K562 (cell line): ENCODE results near the gene TMEM225B. TPM values are rescaled to one million over a fixed set of nuclear protein-coding genes. Genes with fewer than 3 reads are reported as not detected.

ENCODE experiments used
- BHLHE40 ChIP-seq: IDR thresholded peaks from 2 replicates; pipeline ENCODE4 v1.6.1; 2011; ENCODE audit warnings: low read length, improper control_type of control experiment
- CHD2 ChIP-seq: IDR thresholded peaks from 2 replicates; pipeline ENCODE4 v1.6.1; 2011; ENCODE audit warnings: low read depth, low read length
- EP300 ChIP-seq: IDR thresholded peaks from 2 replicates; pipeline ENCODE4 v1.6.1; 2012; ENCODE audit warnings: low read length, improper control_type of control experiment
- HNRNPLL ChIP-seq: fragments of 200-400 bp; formaldehyde crosslinking; IDR thresholded peaks from 2 replicates; pipeline ENCODE4 v1.6.1; 2017; ENCODE audit warnings: low read length, low read depth, mild to moderate bottlenecking; ENCODE audit not compliant: poor library complexity, severe bottlenecking
- KLF16 ChIP-seq: IDR thresholded peaks from 2 replicates; pipeline ENCODE4 v1.6.1; 2016; ENCODE audit warnings: antibody characterized with exemption
- MBD2 ChIP-seq: sonication (generic); IDR thresholded peaks from 2 replicates; pipeline ENCODE4 v1.6.1; 2016; ENCODE audit warnings: low read depth, borderline replicate concordance
- MIER1 ChIP-seq: fragments of 450-650 bp; IDR thresholded peaks from 2 replicates; pipeline ENCODE4 v1.6.1; 2016; ENCODE audit warnings: antibody characterized with exemption, mild to moderate bottlenecking, low read depth
- SIN3A ChIP-seq, 2 experiments: fragments of 150-350 bp in 1 of 2; IDR thresholded peaks; 2 replicates each; pipeline ENCODE4 v1.6.1; 2011 to 2016; ENCODE audit warnings: borderline replicate concordance in 2 of 2, low read depth in 2 of 2, low read length in 2 of 2, mild to moderate bottlenecking in 2 of 2, moderate library complexity in 2 of 2; ENCODE audit not compliant: control insufficient read depth in 1 of 2
- polyA plus RNA-seq, 8 experiments: library from polyadenylated mRNA; depleted of rRNA in 4 of 8; stranded (reverse) in 5 of 8; unstranded in 3 of 8; fragments of >200 nt; fragmentation: Nextera tagmentation in 2 of 8; fragmentation: Illumina TruSeq in 1 of 8; extraction: Ambion mirVana in 2 of 8; extraction: Trizol in 1 of 8; gene quantifications; 2 replicates each; pipeline versions ENCODE4 v1.2.1 to v1.2.3, GENCODE V29; 2011 to 2014; ENCODE audit warnings: inconsistent platforms in 1 of 8, missing spikeins in 1 of 8
- total RNA-seq, 7 experiments: library from RNA; depleted of rRNA in 6 of 7; stranded (reverse); fragments of >200 nt in 6 of 7; fragmentation: Illumina TruSeq in 2 of 7; extraction: Trizol in 2 of 7; gene quantifications; 2 replicates each; pipeline versions ENCODE4 v1.2.1 to v1.2.3, GENCODE V29; 2011 to 2021; ENCODE audit warnings: low replicate concordance in 1 of 7
- TF ChIP-seq, protein P1 (sequence below): fragments of 250-450 bp; sonication (Bioruptor Pico); IDR thresholded peaks from 2 replicates; pipeline ENCODE4 v1.8.0; 2022; ENCODE audit warnings: moderate library complexity, mild to moderate bottlenecking, inconsistent platforms
- TF ChIP-seq, protein P2 (sequence below): fragments of 250-450 bp; sonication (Bioruptor Pico); IDR thresholded peaks from 2 replicates; pipeline ENCODE4 v1.4.0; 2020; ENCODE audit warnings: mild to moderate bottlenecking, moderate library complexity
- TF ChIP-seq, protein P3 (sequence below): fragments of 450-650 bp; IDR thresholded peaks from 2 replicates; pipeline ENCODE4 v1.6.1; 2016
- TF ChIP-seq, protein P4 (sequence below): sonication (generic); formaldehyde crosslinking; IDR thresholded peaks from 2 replicates; pipeline ENCODE4 v1.8.1; 2023; ENCODE audit warnings: mild to moderate bottlenecking, missing genetic modification reagents
- TF ChIP-seq, protein P5 (sequence below): fragments of 250-450 bp; sonication (Bioruptor Pico); IDR thresholded peaks from 2 replicates; pipeline ENCODE4 v1.5.0; 2021; ENCODE audit warnings: mild to moderate bottlenecking, moderate library complexity
- TF ChIP-seq, protein P6 (sequence below): fragments of 450-650 bp; formaldehyde crosslinking; IDR thresholded peaks from 2 replicates; pipeline ENCODE4 v1.4.0; 2020; ENCODE audit warnings: mild to moderate bottlenecking

Gene TMEM225B
- total and polyA plus RNA-seq, 9 of the 15 experiments (the other 6 are each of a cell fraction or from before 2014, with no cell fraction given): 0.08 to 0.73 (median 0.56) TPM

DNA sequence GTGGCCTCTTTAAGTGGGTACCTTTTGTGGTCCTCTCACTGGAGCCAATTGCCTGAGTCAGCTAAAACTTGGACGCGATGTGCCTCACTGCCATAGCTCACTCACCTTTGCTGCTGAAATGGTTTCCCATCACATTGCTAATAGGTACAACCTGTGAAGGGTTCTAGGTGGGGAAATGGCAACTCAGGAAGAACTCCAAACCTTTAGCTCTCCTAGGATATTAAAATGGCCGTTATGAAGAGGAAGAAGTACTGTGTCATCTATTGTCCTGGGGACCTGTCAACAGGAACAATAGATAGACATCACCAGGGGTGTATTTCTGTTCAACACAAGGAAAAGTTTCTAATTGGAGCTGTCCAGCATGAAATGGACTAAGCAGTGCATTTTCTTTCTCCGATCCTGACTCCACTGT lies 40.9 kb upstream of the TMEM225B start (continued):
- TF ChIP-seq, protein P1, sequence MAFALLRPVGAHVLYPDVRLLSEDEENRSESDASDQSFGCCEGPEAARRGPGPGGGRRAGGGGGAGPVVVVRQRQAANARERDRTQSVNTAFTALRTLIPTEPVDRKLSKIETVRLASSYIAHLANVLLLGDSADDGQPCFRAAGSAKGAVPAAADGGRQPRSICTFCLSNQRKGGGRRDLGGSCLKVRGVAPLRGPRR (CRISPR knock-in tag): no peak
- TF ChIP-seq, protein P2, sequence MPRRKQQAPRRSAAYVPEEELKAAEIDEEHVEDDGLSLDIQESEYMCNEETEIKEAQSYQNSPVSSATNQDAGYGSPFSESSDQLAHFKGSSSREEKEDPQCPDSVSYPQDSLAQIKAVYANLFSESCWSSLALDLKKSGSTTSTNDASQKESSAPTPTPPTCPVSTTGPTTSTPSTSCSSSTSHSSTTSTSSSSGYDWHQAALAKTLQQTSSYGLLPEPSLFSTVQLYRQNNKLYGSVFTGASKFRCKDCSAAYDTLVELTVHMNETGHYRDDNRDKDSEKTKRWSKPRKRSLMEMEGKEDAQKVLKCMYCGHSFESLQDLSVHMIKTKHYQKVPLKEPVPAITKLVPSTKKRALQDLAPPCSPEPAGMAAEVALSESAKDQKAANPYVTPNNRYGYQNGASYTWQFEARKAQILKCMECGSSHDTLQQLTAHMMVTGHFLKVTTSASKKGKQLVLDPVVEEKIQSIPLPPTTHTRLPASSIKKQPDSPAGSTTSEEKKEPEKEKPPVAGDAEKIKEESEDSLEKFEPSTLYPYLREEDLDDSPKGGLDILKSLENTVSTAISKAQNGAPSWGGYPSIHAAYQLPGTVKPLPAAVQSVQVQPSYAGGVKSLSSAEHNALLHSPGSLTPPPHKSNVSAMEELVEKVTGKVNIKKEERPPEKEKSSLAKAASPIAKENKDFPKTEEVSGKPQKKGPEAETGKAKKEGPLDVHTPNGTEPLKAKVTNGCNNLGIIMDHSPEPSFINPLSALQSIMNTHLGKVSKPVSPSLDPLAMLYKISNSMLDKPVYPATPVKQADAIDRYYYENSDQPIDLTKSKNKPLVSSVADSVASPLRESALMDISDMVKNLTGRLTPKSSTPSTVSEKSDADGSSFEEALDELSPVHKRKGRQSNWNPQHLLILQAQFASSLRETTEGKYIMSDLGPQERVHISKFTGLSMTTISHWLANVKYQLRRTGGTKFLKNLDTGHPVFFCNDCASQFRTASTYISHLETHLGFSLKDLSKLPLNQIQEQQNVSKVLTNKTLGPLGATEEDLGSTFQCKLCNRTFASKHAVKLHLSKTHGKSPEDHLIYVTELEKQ (CRISPR knock-in tag): no peak
- TF ChIP-seq KLF16 (no peak), BHLHE40 (no peak), SIN3A (IDR thresholded peaks at IDR 0.05; ENCODE audit: borderline replicate concordance in 2 of 2, control insufficient read depth in 1 of 2, low read depth in 2 of 2, low read length in 2 of 2) (peak in 1 of 2 experiments; percentile 88; a peak in 2 of 4 replicates), MIER1 (peak; percentile 39; the same call in 1 of the 2 replicates), EP300 (no peak), HNRNPLL (no peak), MBD2 (no peak), CHD2 (no peak)
- TF ChIP-seq, protein P3, sequence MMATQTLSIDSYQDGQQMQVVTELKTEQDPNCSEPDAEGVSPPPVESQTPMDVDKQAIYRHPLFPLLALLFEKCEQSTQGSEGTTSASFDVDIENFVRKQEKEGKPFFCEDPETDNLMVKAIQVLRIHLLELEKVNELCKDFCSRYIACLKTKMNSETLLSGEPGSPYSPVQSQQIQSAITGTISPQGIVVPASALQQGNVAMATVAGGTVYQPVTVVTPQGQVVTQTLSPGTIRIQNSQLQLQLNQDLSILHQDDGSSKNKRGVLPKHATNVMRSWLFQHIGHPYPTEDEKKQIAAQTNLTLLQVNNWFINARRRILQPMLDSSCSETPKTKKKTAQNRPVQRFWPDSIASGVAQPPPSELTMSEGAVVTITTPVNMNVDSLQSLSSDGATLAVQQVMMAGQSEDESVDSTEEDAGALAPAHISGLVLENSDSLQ: 0 out of 2 replicates have a peak, but pooled peaks have one; percentile 15
- TF ChIP-seq, protein P4, sequence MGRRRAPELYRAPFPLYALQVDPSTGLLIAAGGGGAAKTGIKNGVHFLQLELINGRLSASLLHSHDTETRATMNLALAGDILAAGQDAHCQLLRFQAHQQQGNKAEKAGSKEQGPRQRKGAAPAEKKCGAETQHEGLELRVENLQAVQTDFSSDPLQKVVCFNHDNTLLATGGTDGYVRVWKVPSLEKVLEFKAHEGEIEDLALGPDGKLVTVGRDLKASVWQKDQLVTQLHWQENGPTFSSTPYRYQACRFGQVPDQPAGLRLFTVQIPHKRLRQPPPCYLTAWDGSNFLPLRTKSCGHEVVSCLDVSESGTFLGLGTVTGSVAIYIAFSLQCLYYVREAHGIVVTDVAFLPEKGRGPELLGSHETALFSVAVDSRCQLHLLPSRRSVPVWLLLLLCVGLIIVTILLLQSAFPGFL (CRISPR knock-in tag): no peak
- TF ChIP-seq, protein P5, sequence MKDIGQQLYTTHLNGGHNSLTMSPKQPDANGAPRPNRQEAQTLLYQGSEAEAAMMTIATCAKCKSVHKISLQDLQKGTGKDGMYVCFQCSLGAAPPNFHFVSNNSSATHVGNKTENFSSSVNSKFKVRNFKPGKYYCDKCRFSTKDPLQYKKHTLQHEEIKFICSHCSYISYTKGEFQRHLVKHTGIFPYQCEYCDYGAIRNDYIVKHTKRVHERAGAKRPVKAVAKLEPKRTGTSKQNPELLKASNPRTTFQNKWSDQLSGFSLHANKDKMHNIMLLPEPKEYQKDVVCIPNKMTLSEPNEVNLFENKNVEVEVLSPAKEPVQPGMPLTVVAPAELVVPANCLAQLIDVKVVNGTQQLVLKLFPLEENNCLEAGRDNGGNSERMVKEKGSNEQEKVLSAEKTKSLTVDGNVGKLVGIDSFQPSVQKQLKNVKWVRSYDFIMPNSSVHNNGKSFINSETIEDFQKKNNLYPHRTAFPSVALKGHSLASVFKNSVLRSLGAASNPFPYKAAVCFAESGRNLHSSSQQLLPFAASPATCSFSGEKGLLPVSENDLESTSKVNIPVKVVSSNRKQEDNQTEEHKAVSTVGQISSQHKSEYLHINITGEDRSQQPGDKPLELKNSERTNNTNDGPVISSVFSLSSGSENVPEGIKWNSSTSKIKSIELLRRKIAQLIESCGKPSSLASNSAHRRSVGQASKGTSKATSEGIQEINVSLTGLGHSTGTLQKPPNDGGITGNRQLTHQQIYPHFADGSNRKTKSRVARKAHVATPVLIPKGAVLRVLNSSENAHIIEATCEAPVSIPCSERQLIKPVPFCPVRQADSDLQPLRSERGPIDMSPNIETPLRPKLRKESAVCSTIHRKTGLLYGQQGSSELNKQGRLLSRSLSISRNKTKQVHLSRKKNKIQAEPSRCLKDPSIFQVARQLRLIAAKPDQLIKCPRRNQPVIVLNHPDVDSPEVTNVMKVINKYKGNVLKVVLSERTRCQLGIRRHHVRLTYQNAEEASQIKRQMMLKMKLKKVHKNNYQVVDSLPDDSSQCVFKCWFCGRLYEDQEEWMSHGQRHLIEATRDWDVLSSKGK (CRISPR knock-in tag): no peak
- TF ChIP-seq, protein P6, sequence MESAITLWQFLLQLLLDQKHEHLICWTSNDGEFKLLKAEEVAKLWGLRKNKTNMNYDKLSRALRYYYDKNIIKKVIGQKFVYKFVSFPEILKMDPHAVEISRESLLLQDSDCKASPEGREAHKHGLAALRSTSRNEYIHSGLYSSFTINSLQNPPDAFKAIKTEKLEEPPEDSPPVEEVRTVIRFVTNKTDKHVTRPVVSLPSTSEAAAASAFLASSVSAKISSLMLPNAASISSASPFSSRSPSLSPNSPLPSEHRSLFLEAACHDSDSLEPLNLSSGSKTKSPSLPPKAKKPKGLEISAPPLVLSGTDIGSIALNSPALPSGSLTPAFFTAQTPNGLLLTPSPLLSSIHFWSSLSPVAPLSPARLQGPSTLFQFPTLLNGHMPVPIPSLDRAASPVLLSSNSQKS (CRISPR knock-in tag): no peak
